HepG2 (cell line): Measurements from ENCODE around the gene IFT172.

Experiments used
- CTCF ChIP-seq: sonication (generic); formaldehyde crosslinking; IDR thresholded peaks from 2 replicates; pipeline ENCODE4 v1.5.0; 2020; ENCODE audit warnings: mild to moderate bottlenecking, missing genetic modification reagents, moderate library complexity
- DNMT1 ChIP-seq: sonication (generic); formaldehyde crosslinking; IDR thresholded peaks from 2 replicates; pipeline ENCODE4 v1.5.1; 2020; ENCODE audit warnings: mild to moderate bottlenecking, missing genetic modification reagents
- ESRRA ChIP-seq: sonication (generic); formaldehyde crosslinking; IDR thresholded peaks from 2 replicates; pipeline ENCODE4 v1.5.1; 2020; ENCODE audit warnings: mild to moderate bottlenecking, low read depth, missing genetic modification reagents
- MEIS1 ChIP-seq: sonication (generic); formaldehyde crosslinking; IDR thresholded peaks from 2 replicates; pipeline ENCODE4 v1.9.0; 2021; ENCODE audit warnings: mild to moderate bottlenecking, missing genetic modification reagents, moderate library complexity, borderline replicate concordance
- MLXIP ChIP-seq: sonication (generic); formaldehyde crosslinking; IDR thresholded peaks from 2 replicates; pipeline ENCODE4 v1.9.0; 2021; ENCODE audit warnings: missing genetic modification reagents, borderline replicate concordance
- POLR2A ChIP-seq, 2 experiments: IDR thresholded peaks; 2 replicates each; pipeline ENCODE4 v1.6.1; 2011; ENCODE audit warnings: low read depth in 2 of 2, low read length in 2 of 2, mild to moderate bottlenecking in 1 of 2, moderate library complexity in 1 of 2; ENCODE audit not compliant: insufficient read depth in 1 of 2
- USF2 ChIP-seq, 2 experiments: sonication (generic) in 1 of 2; formaldehyde crosslinking in 1 of 2; IDR thresholded peaks; 2 replicates each; pipeline versions ENCODE4 v1.5.1 to v1.6.1; 2011 to 2020; ENCODE audit warnings: borderline replicate concordance in 1 of 2, low read depth in 1 of 2, low read length in 1 of 2, mild to moderate bottlenecking in 1 of 2, missing genetic modification reagents in 1 of 2, moderate library complexity in 1 of 2
- YY1 ChIP-seq: IDR thresholded peaks from 2 replicates; pipeline ENCODE4 v1.6.1; 2011; ENCODE audit warnings: low read length, low read depth, moderate library complexity, mild to moderate bottlenecking; ENCODE audit not compliant: insufficient read depth, insufficient replicate concordance
- ZFX ChIP-seq: sonication (generic); formaldehyde crosslinking; IDR thresholded peaks from 2 replicates; pipeline ENCODE4 v1.4.0; 2020; ENCODE audit warnings: mild to moderate bottlenecking, low read depth, missing genetic modification reagents, moderate library complexity
- ZNF780A ChIP-seq: sonication (generic); formaldehyde crosslinking; IDR thresholded peaks from 2 replicates; pipeline ENCODE4 v1.8.0; 2022; ENCODE audit warnings: mild to moderate bottlenecking, missing genetic modification reagents, moderate library complexity

- TF ChIP-seq ESRRA: no peak
- no peak for TF ChIP-seq CTCF (CRISPR knock-in tag)
- TF ChIP-seq ZNF780A: no peak
- TF ChIP-seq ZFX (CRISPR knock-in tag): no peak
- TF ChIP-seq MEIS1 (CRISPR knock-in tag): no peak
- no peak for TF ChIP-seq YY1
- TF ChIP-seq MLXIP (CRISPR knock-in tag): no peak
- no peak for TF ChIP-seq DNMT1 (CRISPR knock-in tag)
- no peak for TF ChIP-seq USF2 (IDR thresholded peaks at IDR 0.05; ENCODE audit: low read depth, low read length)
- TF ChIP-seq USF2 (CRISPR knock-in tag; IDR thresholded peaks at IDR 0.05; ENCODE audit: borderline replicate concordance): no peak
- peak in 1 of 2 experiments; percentile 23; a peak in 1 of 4 replicates for TF ChIP-seq POLR2A (IDR thresholded peaks at IDR 0.05; ENCODE audit: insufficient read depth in 1 of 2, low read depth in 2 of 2, low read length in 2 of 2)
These were observed 47.3 kb downstream of the IFT172 start, which contains the start of gene KRTCAP3 for GRCh38 chr2:27441958-27442919.
